H1 (cell line): ENCODE measurements around the gene PLCL1.

Experiments
- POLR2A ChIP-seq, 2 experiments: IDR thresholded peaks; 1 replicate in 1 of 2; 2 replicates in 1 of 2; pipeline ENCODE4 v1.6.1; 2011; ENCODE audit warnings: low read depth in 2 of 2, low read length in 2 of 2, mild to moderate bottlenecking in 2 of 2; ENCODE audit errors: control extremely low read depth in 1 of 2
- TF ChIP-seq, protein P1 (sequence below): IDR thresholded peaks from 2 replicates; pipeline ENCODE4 v1.6.1; 2012; ENCODE audit warnings: low read length, inconsistent platforms

DNA sequence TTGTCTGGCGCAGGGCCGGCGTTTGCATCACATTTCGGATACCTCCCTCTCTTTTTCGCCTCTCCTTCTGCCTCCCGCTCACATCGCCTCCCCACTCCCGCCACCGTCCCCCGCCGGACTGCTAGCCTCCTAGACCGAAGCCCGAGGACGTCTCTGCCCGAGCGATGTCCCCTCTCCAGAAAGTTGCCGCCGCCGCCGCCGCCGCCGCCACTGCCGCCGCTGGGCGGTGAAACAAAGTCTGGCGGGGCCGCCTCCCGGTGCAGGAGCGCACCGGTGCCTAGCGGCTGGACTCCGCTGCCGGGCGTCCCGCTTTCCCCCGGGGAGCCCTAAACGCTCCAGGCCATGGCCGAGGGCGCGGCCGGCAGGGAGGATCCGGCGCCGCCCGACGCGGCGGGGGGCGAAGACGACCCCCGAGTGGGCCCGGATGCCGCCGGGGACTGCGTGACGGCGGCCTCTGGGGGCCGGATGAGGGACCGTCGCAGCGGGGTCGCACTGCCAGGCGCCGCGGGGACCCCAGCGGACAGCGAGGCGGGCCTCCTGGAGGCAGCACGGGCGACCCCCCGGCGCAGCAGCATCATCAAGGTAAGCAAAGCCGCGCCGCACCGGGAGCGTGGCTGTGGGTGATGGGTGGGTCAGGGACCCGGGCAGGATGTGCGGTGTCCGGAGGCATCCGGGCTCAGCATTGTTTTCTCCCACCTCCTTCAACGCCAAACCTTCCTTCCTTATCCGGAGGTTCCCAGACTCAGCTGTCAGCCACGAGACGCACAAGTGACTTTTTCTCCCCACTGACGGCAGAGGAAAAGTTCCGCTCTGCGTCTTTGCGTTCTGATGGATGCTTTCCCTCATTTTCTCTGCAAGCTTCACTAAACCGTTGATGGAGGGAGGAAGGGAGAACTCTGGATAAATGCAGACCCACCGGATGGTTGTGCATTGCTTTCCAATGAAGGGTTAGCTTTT lies 643 bp downstream of the PLCL1 start:
- TF ChIP-seq POLR2A (IDR thresholded peaks at IDR 0.05; ENCODE audit: control extremely low read depth in 1 of 2, low read depth in 2 of 2, low read length in 2 of 2), result no peak
- TF ChIP-seq, protein P1, sequence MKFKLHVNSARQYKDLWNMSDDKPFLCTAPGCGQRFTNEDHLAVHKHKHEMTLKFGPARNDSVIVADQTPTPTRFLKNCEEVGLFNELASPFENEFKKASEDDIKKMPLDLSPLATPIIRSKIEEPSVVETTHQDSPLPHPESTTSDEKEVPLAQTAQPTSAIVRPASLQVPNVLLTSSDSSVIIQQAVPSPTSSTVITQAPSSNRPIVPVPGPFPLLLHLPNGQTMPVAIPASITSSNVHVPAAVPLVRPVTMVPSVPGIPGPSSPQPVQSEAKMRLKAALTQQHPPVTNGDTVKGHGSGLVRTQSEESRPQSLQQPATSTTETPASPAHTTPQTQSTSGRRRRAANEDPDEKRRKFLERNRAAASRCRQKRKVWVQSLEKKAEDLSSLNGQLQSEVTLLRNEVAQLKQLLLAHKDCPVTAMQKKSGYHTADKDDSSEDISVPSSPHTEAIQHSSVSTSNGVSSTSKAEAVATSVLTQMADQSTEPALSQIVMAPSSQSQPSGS, result no peak
